Keratinocyte (primary cell): ENCODE data around the gene NDUFS6.

Source experiments
- CTCF ChIP-seq, 3 experiments: IDR thresholded peaks in 1 of 3; conservative IDR thresholded peaks in 1 of 3; optimal IDR thresholded peaks in 1 of 3; 2 replicates in 2 of 3; 3 replicates in 1 of 3; pipeline versions ENCODE3 to v1.5.1; 2011; ENCODE audit warnings: low read length in 3 of 3, mild to moderate bottlenecking in 3 of 3, moderate library complexity in 2 of 3, control low read depth in 1 of 3, inconsistent platforms in 1 of 3; ENCODE audit not compliant: insufficient read depth in 2 of 3; ENCODE audit errors: extremely low read depth in 1 of 3
- EZH2 ChIP-seq: IDR thresholded peaks from one replicate; pipeline ENCODE4 v1.6.1; 2012; ENCODE audit warnings: inconsistent platforms, mild to moderate bottlenecking, low read length, moderate library complexity

GRCh38 chr5:1781107-1781506, 20.1 kb upstream of the NDUFS6 start:
- no peak for TF ChIP-seq CTCF (optimal IDR thresholded peaks at IDR 0.05 in 1 of 3, IDR thresholded peaks at IDR 0.05 in 1 of 3, conservative IDR thresholded peaks at IDR 0.05 in 1 of 3; ENCODE audit: extremely low read depth in 1 of 3, insufficient read depth in 2 of 3, low read length in 3 of 3)
- no peak for TF ChIP-seq EZH2
